ENCODE measurements around the gene BTF3. TPM values are rescaled to one million over a fixed set of nuclear protein-coding genes. Genes with fewer than 3 reads are reported as not detected.

The BTF3 gene
- polyA plus RNA-seq, 3 donors: 486 to 559 (median 512) TPM

DNA sequence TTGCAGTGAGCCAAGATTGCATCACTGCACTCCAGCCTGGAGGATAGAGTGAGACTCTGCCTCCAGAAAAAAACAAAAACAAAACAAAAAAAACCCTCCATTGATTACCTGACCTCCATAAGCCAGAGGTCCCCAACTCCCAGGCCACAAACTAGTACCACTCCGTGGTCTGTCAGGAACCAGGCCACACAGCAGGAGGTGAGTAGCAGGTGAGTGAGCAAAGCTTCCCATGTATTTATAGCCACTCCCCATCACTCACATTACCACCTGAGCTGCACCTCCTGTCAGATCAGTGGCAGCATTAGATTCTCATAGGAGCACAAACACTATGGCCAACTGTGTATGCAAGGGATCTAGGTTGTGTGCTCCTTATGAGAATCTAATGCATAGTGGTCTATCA is 13.7 kb upstream of the BTF3 start:
- no peak for DNase-seq
- Histone ChIP-seq H3K9ac (ENCODE audit: insufficient read depth, low read length, poor library complexity, severe bottlenecking) (no peak overlapping the region), H3K36me3 (replicated peaks in 1 of 2; ENCODE audit: control insufficient read depth in 1 of 2, insufficient read depth in 2 of 2, low read length in 2 of 2) (no peaks in the 10 kb centered on the region), H3K9me3 (replicated peaks in 1 of 2; ENCODE audit: control insufficient read depth in 1 of 2, insufficient read depth in 1 of 2, low read length in 2 of 2) (no peaks in the 10 kb centered on the region), H3K4me1 (ENCODE audit: control insufficient read depth in 1 of 2, insufficient read depth in 2 of 2, low read length in 2 of 2) (no peaks in the 10 kb centered on the region), H3K4me2 (replicated peaks; ENCODE audit: extremely low read depth, low read length, poor library complexity, severe bottlenecking) (no peak overlapping the region), H3K27ac (ENCODE audit: low read depth in 1 of 2, low read length in 2 of 2) (no peak overlapping the region), H2AFZ (ENCODE audit: insufficient read depth, low read depth, low read length, poor library complexity, severe bottlenecking) (no peak overlapping the region), H4K20me1 (ENCODE audit: insufficient read depth, low read length) (no peaks in the 10 kb centered on the region), H3K79me2 (ENCODE audit: insufficient read depth, low read length) (no peaks in the 10 kb centered on the region), H3K4me3 (replicated peaks in 1 of 3; ENCODE audit: low read depth in 2 of 3, low read length in 3 of 3) (no peak overlapping the region), H3K27me3 (ENCODE audit: control insufficient read depth in 2 of 2, insufficient read depth in 2 of 2, low read length in 2 of 2) (peaks cover 4% of the 10 kb centered on the region in 2 donors)
- H3K36me3 Mint-ChIP-seq: no peaks in the 10 kb centered on the region
- no CpG with 5 or more reads among the region's 1 CpG for WGBS (ENCODE audit: insufficient coverage)
- TF ChIP-seq, protein P1, sequence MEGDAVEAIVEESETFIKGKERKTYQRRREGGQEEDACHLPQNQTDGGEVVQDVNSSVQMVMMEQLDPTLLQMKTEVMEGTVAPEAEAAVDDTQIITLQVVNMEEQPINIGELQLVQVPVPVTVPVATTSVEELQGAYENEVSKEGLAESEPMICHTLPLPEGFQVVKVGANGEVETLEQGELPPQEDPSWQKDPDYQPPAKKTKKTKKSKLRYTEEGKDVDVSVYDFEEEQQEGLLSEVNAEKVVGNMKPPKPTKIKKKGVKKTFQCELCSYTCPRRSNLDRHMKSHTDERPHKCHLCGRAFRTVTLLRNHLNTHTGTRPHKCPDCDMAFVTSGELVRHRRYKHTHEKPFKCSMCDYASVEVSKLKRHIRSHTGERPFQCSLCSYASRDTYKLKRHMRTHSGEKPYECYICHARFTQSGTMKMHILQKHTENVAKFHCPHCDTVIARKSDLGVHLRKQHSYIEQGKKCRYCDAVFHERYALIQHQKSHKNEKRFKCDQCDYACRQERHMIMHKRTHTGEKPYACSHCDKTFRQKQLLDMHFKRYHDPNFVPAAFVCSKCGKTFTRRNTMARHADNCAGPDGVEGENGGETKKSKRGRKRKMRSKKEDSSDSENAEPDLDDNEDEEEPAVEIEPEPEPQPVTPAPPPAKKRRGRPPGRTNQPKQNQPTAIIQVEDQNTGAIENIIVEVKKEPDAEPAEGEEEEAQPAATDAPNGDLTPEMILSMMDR (IDR thresholded peaks at IDR 0.05): no peak
- no peak overlapping the region for H3K4me3 Mint-ChIP-seq
- H3K27ac Mint-ChIP-seq: no peak overlapping the region
- H3K9me3 Mint-ChIP-seq: peaks cover 0 to 3% (median 0%) of the 10 kb centered on the region in 7 donors
- H3K27me3 Mint-ChIP-seq (ENCODE audit: low read depth in 3 of 3): peaks cover 18 to 21% (median 19%) of the 10 kb centered on the region in 3 donors
- intact Hi-C loops (cut with micrococcal nuclease): no loop called here
- no peaks in the 10 kb centered on the region for H3K4me1 Mint-ChIP-seq

DNA sequence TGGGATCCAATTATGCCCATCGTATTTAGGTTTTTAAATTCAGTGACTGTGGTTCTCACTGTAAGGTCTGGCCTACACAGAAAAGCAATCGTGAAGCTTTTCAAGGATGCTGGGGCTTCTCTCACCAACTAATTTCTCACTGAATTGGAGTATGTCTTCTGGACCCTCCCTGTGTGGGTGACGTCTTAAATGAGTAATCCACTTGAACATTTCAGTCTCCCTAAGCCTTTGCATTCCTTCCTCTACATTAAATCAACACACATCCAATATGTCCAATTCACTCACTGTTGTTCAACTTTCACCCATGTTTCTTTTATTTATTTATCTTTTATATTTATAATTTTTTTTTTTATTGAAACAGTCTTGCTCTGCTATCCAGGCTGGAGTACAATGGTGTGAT is 12.5 kb upstream of the BTF3 start:
- no peaks in the 10 kb centered on the region for H3K36me3 Mint-ChIP-seq
- intact Hi-C loops (cut with micrococcal nuclease): no loop called here
- DNase-seq: no peak
- H3K27ac Mint-ChIP-seq: no peak overlapping the region
- 100% methylated on average over 2 of the region's 3 CpGs for WGBS (ENCODE audit: insufficient coverage)
- Histone ChIP-seq H3K9ac (ENCODE audit: insufficient read depth, low read length, poor library complexity, severe bottlenecking) (no peak overlapping the region), H3K79me2 (ENCODE audit: insufficient read depth, low read length) (no peaks in the 10 kb centered on the region), H3K36me3 (replicated peaks in 1 of 2; ENCODE audit: control insufficient read depth in 1 of 2, insufficient read depth in 2 of 2, low read length in 2 of 2) (no peaks in the 10 kb centered on the region), H3K9me3 (replicated peaks in 1 of 2; ENCODE audit: control insufficient read depth in 1 of 2, insufficient read depth in 1 of 2, low read length in 2 of 2) (no peaks in the 10 kb centered on the region), H3K27ac (ENCODE audit: low read depth in 1 of 2, low read length in 2 of 2) (no peak overlapping the region), H3K4me1 (ENCODE audit: control insufficient read depth in 1 of 2, insufficient read depth in 2 of 2, low read length in 2 of 2) (no peaks in the 10 kb centered on the region), H3K4me3 (replicated peaks in 1 of 3; ENCODE audit: low read depth in 2 of 3, low read length in 3 of 3) (no peak overlapping the region), H2AFZ (ENCODE audit: insufficient read depth, low read depth, low read length, poor library complexity, severe bottlenecking) (no peak overlapping the region), H3K27me3 (ENCODE audit: control insufficient read depth in 2 of 2, insufficient read depth in 2 of 2, low read length in 2 of 2) (peaks cover 4% of the 10 kb centered on the region in 2 donors), H3K4me2 (replicated peaks; ENCODE audit: extremely low read depth, low read length, poor library complexity, severe bottlenecking) (no peak overlapping the region), H4K20me1 (ENCODE audit: insufficient read depth, low read length) (no peaks in the 10 kb centered on the region)
- H3K9me3 Mint-ChIP-seq: peaks cover 0 to 3% (median 0%) of the 10 kb centered on the region in 7 donors
- no peak overlapping the region for H3K4me3 Mint-ChIP-seq
- no peaks in the 10 kb centered on the region for H3K4me1 Mint-ChIP-seq
- TF ChIP-seq, protein P1 (IDR thresholded peaks at IDR 0.05): no peak
- H3K27me3 Mint-ChIP-seq (ENCODE audit: low read depth in 3 of 3): peaks cover 14 to 21% (median 18%) of the 10 kb centered on the region in 3 donors

Measured in CD14-positive monocyte (primary cell).